Measurements from ENCODE around the gene GYPE. TPM values are rescaled to one million over a fixed set of nuclear protein-coding genes. Genes with fewer than 3 reads are reported as not detected.
"Not testable (repeated sequence)": the region's sequence is repeated elsewhere in the genome, so short reads cannot be mapped to it uniquely, and the experiment has no call there.

The GYPE gene
- polyA plus RNA-seq (2013, experiment 1 of 4), result not detected
- polyA plus RNA-seq (2013, experiment 2 of 4), result 0.34 TPM
- 0.43 TPM for polyA plus RNA-seq (2013, experiment 3 of 4)
- not detected for polyA plus RNA-seq (2013, experiment 4 of 4)

GRCh38 chr4:143905440-143905839 is at the start of gene GYPE:
GYPE (minus strand) TSS chr4:143905559; CDS start chr4:143905507, 52 bp downstream.
- not testable (repeated sequence) for H3K27ac ChIP-seq (ENCODE audit: insufficient read depth, low read depth, low read length, poor library complexity, severe bottlenecking); H3K36me3 ChIP-seq (ENCODE audit: control insufficient read depth, insufficient read depth, low read length); H3K27me3 ChIP-seq (ENCODE audit: control insufficient read depth, insufficient read depth, low read length, poor library complexity, severe bottlenecking); H3K4me3 ChIP-seq (ENCODE audit: insufficient read depth, low read depth, low read length); H3K4me1 ChIP-seq (ENCODE audit: control insufficient read depth, insufficient read depth, low read length); H3K9me3 ChIP-seq (ENCODE audit: control insufficient read depth, low read length)
- 94 to 100% methylated on average over 2 of the region's 2 CpGs for whole genome bisulfite sequencing, 2 experiments

- not testable (repeated sequence) for H3K9me3 ChIP-seq (ENCODE audit: control insufficient read depth, low read length); H3K27me3 ChIP-seq (ENCODE audit: control insufficient read depth, insufficient read depth, low read length, poor library complexity, severe bottlenecking)
These were observed 46.2 kb upstream of the GYPE start for GRCh38 chr4:143951458-143951972.

GRCh38 chr4:143950967-143951366 is 45.6 kb upstream of the GYPE start:
- 94 to 95% methylated on average over 4 of the region's 4 CpGs for WGBS, 2 experiments
- H3K27me3 ChIP-seq (ENCODE audit: control insufficient read depth, insufficient read depth, low read length, poor library complexity, severe bottlenecking); H3K4me1 ChIP-seq (ENCODE audit: control insufficient read depth, insufficient read depth, low read length): not testable (repeated sequence)

More at GRCh38 chr4:143951458-143951972, 46.2 kb upstream of the GYPE start:
- not testable (repeated sequence) for H3K4me3 ChIP-seq (ENCODE audit: insufficient read depth, low read depth, low read length); H3K4me1 ChIP-seq (ENCODE audit: control insufficient read depth, insufficient read depth, low read length); H3K36me3 ChIP-seq (ENCODE audit: control insufficient read depth, insufficient read depth, low read length); H3K27ac ChIP-seq (ENCODE audit: insufficient read depth, low read depth, low read length, poor library complexity, severe bottlenecking)

GRCh38 chr4:143950185-143950584 is 44.8 kb upstream of the GYPE start:
- WGBS, 2 experiments, result 47 to 62% methylated on average over 1 of the region's 1 CpG

More at GRCh38 chr4:143950967-143951366, 45.6 kb upstream of the GYPE start:
- H3K36me3 ChIP-seq (ENCODE audit: control insufficient read depth, insufficient read depth, low read length); H3K4me3 ChIP-seq (ENCODE audit: insufficient read depth, low read depth, low read length); H3K27ac ChIP-seq (ENCODE audit: insufficient read depth, low read depth, low read length, poor library complexity, severe bottlenecking); H3K9me3 ChIP-seq (ENCODE audit: control insufficient read depth, low read length): not testable (repeated sequence)

GRCh38 chr4:143947493-143947892 is 42.1 kb upstream of the GYPE start:
- H3K36me3 ChIP-seq (ENCODE audit: control insufficient read depth, insufficient read depth, low read length); H3K27me3 ChIP-seq (ENCODE audit: control insufficient read depth, insufficient read depth, low read length, poor library complexity, severe bottlenecking); H3K27ac ChIP-seq (ENCODE audit: insufficient read depth, low read depth, low read length, poor library complexity, severe bottlenecking); H3K4me1 ChIP-seq (ENCODE audit: control insufficient read depth, insufficient read depth, low read length); H3K9me3 ChIP-seq (ENCODE audit: control insufficient read depth, low read length); H3K4me3 ChIP-seq (ENCODE audit: insufficient read depth, low read depth, low read length): not testable (repeated sequence)
- 85% methylated on average over 1 of the region's 1 CpG; no CpG with 5 or more reads in 1 of the 2 experiments for WGBS, 2 experiments

More at GRCh38 chr4:143950185-143950584, 44.8 kb upstream of the GYPE start:
- H3K27me3 ChIP-seq (ENCODE audit: control insufficient read depth, insufficient read depth, low read length, poor library complexity, severe bottlenecking); H3K9me3 ChIP-seq (ENCODE audit: control insufficient read depth, low read length); H3K27ac ChIP-seq (ENCODE audit: insufficient read depth, low read depth, low read length, poor library complexity, severe bottlenecking); H3K4me1 ChIP-seq (ENCODE audit: control insufficient read depth, insufficient read depth, low read length); H3K4me3 ChIP-seq (ENCODE audit: insufficient read depth, low read depth, low read length); H3K36me3 ChIP-seq (ENCODE audit: control insufficient read depth, insufficient read depth, low read length): not testable (repeated sequence)

GRCh38 chr4:143940708-143941107 is 35.3 kb upstream of the GYPE start:
- not testable (repeated sequence) for H3K27ac ChIP-seq (ENCODE audit: insufficient read depth, low read depth, low read length, poor library complexity, severe bottlenecking); H3K9me3 ChIP-seq (ENCODE audit: control insufficient read depth, low read length); H3K36me3 ChIP-seq (ENCODE audit: control insufficient read depth, insufficient read depth, low read length); H3K27me3 ChIP-seq (ENCODE audit: control insufficient read depth, insufficient read depth, low read length, poor library complexity, severe bottlenecking); H3K4me1 ChIP-seq (ENCODE audit: control insufficient read depth, insufficient read depth, low read length); H3K4me3 ChIP-seq (ENCODE audit: insufficient read depth, low read depth, low read length)
- 90% methylated on average over 2 of the region's 2 CpGs; no CpG with 5 or more reads in 1 of the 2 experiments for WGBS, 2 experiments

- no peak overlapping the region for H3K27ac ChIP-seq (ENCODE audit: insufficient read depth, low read depth, low read length, poor library complexity, severe bottlenecking)
- H3K4me3 ChIP-seq (ENCODE audit: insufficient read depth, low read depth, low read length), result no peak overlapping the region
- 73 to 92% methylated on average over 1 to 2 of the region's 2 CpGs for WGBS, 2 experiments
- no peaks in the 10 kb centered on the region for H3K27me3 ChIP-seq (ENCODE audit: control insufficient read depth, insufficient read depth, low read length, poor library complexity, severe bottlenecking)
- H3K4me1 ChIP-seq (ENCODE audit: control insufficient read depth, insufficient read depth, low read length), result no peaks in the 10 kb centered on the region
- H3K36me3 ChIP-seq (ENCODE audit: control insufficient read depth, insufficient read depth, low read length), result no peaks in the 10 kb centered on the region
- H3K9me3 ChIP-seq (ENCODE audit: control insufficient read depth, low read length), result no peaks in the 10 kb centered on the region
These were observed 34.2 kb upstream of the GYPE start for GRCh38 chr4:143939528-143939927.

- not testable (repeated sequence) for H3K9me3 ChIP-seq (ENCODE audit: control insufficient read depth, low read length); H3K36me3 ChIP-seq (ENCODE audit: control insufficient read depth, insufficient read depth, low read length); H3K4me3 ChIP-seq (ENCODE audit: insufficient read depth, low read depth, low read length); H3K27me3 ChIP-seq (ENCODE audit: control insufficient read depth, insufficient read depth, low read length, poor library complexity, severe bottlenecking); H3K4me1 ChIP-seq (ENCODE audit: control insufficient read depth, insufficient read depth, low read length); H3K27ac ChIP-seq (ENCODE audit: insufficient read depth, low read depth, low read length, poor library complexity, severe bottlenecking)
- 95 to 98% methylated on average over 4 of the region's 4 CpGs for WGBS, 2 experiments
These were observed 33.5 kb upstream of the GYPE start for GRCh38 chr4:143938890-143939289.

- H3K36me3 ChIP-seq (ENCODE audit: control insufficient read depth, insufficient read depth, low read length), result no peaks in the 10 kb centered on the region
- H3K4me3 ChIP-seq (ENCODE audit: insufficient read depth, low read depth, low read length), result no peak overlapping the region
- WGBS, 2 experiments, result 92 to 98% methylated on average over 6 of the region's 6 CpGs
- H3K4me1 ChIP-seq (ENCODE audit: control insufficient read depth, insufficient read depth, low read length), result no peaks in the 10 kb centered on the region
- H3K27ac ChIP-seq (ENCODE audit: insufficient read depth, low read depth, low read length, poor library complexity, severe bottlenecking), result no peak overlapping the region
- H3K9me3 ChIP-seq (ENCODE audit: control insufficient read depth, low read length), result no peaks in the 10 kb centered on the region
- no peaks in the 10 kb centered on the region for H3K27me3 ChIP-seq (ENCODE audit: control insufficient read depth, insufficient read depth, low read length, poor library complexity, severe bottlenecking)
These were observed 15.8 kb upstream of the GYPE start for GRCh38 chr4:143921181-143921580.

- H3K4me3 ChIP-seq (ENCODE audit: insufficient read depth, low read depth, low read length); H3K4me1 ChIP-seq (ENCODE audit: control insufficient read depth, insufficient read depth, low read length); H3K9me3 ChIP-seq (ENCODE audit: control insufficient read depth, low read length); H3K27ac ChIP-seq (ENCODE audit: insufficient read depth, low read depth, low read length, poor library complexity, severe bottlenecking); H3K36me3 ChIP-seq (ENCODE audit: control insufficient read depth, insufficient read depth, low read length); H3K27me3 ChIP-seq (ENCODE audit: control insufficient read depth, insufficient read depth, low read length, poor library complexity, severe bottlenecking): not testable (repeated sequence)
- 83 to 95% methylated on average over 3 of the region's 5 CpGs for WGBS, 2 experiments
These were observed 11.1 kb upstream of the GYPE start for GRCh38 chr4:143916485-143916884.

GRCh38 chr4:143912478-143912877 is 7.1 kb upstream of the GYPE start:
- H3K27me3 ChIP-seq (ENCODE audit: control insufficient read depth, insufficient read depth, low read length, poor library complexity, severe bottlenecking); H3K36me3 ChIP-seq (ENCODE audit: control insufficient read depth, insufficient read depth, low read length); H3K4me1 ChIP-seq (ENCODE audit: control insufficient read depth, insufficient read depth, low read length); H3K9me3 ChIP-seq (ENCODE audit: control insufficient read depth, low read length); H3K4me3 ChIP-seq (ENCODE audit: insufficient read depth, low read depth, low read length); H3K27ac ChIP-seq (ENCODE audit: insufficient read depth, low read depth, low read length, poor library complexity, severe bottlenecking): not testable (repeated sequence)
- 95 to 100% methylated on average over 1 of the region's 2 CpGs for WGBS, 2 experiments
